GM21447 (cell line): ENCODE measurements around the gene GAPDHS.

Experiments
- ATAC-seq: cut with Tn5 transposase; IDR thresholded peaks from one replicate; pipeline ENCODE4 v1.9.1; 2021; ENCODE audit not compliant: unreplicated experiment

Gene GAPDHS

DNA sequence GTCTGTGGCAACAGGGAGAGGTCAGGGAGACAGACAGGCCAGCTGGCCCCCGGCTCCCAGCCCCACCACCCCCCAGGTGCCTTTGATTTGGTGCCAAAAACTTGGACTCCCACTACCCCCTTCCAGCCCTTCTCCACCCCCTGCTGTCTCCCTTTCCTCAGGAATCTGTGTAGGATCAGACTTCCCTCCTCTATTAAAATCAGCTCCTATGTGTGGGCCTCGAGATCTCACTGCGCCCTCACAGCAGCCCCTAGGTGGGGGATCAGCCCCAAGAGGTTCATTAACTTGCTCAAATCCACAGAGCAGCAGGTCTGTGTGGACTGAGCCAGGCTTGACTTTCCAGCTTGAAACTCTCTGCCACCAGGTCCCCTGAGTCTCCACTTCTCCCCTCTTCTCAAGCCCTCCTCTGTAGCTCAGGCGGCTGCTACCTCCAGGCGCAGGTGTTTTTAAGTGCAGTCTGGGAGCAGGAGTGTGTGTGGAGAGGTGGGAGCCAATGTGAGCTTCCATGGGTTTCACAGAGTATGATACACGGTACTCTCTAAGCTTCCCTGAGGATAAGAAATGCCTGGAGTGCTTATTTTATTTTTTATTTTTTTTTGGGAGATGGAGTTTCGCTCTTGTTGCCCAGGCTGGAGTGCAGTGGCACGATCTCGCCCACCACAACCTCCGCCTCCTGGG is 1.7 kb downstream of the GAPDHS start:
- no peak for ATAC-seq

GRCh38 chr19:35539314-35539713 is 6.1 kb downstream of the GAPDHS start:
- ATAC-seq = no peak

DNA sequence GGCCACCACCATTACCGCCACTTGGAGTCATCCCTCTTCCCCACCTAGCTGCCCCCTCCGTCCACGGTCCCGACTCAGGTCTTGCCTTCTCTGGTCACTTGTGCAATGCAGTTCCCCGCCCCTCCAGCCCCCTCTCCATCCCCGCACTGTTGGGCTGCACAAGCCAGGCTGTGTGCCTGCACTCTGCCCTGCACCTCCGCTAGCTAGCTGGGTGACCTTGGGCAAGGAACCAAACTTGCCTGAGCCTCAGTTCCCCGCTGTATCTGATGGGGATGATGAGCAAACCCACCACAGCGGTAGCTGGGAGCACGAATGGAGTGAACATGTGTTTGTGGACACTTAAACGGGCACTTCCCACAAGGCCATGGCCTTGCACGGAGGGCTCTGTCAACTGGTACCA is 6.6 kb downstream of the GAPDHS start:
- ATAC-seq = no peak

GRCh38 chr19:35540356-35540927 is 7.2 kb downstream of the GAPDHS start:
- ATAC-seq = no peak

DNA sequence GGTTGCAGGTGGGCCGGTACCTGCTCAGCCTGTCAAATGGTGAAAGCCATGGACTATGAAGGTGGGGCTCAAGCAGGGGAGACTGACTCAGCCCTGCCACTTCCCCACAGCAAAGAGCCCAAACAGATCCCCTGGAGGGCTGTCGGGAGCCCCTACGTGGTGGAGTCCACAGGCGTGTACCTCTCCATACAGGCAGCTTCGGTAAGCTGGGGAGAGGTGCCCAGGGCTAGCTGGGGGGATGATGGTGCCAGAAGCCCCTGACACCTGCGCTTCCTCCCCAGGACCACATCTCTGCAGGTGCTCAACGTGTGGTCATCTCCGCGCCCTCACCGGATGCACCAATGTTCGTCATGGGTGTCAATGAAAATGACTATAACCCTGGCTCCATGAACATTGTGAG is 9.0 kb downstream of the GAPDHS start:
- ATAC-seq = no peak

DNA sequence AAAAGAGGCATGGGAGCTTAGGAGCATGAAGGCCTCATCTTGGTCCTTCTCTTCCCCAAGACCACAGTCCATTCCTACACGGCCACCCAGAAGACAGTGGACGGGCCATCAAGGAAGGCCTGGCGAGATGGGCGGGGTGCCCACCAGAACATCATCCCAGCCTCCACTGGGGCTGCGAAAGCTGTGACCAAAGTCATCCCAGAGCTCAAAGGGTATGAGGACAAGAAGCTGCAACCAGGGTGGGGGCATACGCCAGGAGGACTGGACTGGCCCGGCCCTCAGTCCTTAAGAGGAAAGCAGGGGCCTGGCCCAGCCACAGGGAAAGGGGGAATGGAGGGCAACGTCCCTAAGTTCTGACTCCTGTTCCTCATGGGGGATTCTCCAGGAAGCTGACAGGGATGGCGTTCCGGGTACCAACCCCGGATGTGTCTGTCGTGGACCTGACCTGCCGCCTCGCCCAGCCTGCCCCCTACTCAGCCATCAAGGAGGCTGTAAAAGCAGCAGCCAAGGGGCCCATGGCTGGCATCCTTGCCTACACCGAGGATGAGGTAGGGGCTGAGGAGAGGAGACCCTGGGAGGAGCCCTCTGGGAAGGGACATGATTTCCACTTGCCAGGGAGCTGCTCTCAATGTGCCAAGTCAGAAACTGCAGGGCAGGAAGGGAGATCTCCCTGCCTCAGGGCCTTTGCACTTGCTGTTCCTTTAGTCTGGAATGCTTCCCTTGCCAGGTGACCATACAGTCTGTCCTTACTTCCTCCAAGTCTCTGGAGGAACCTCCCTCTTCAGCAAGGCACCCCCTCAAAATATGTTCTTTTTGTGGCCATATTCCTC is 10.2 kb downstream of the GAPDHS start:
- ATAC-seq = no peak

DNA sequence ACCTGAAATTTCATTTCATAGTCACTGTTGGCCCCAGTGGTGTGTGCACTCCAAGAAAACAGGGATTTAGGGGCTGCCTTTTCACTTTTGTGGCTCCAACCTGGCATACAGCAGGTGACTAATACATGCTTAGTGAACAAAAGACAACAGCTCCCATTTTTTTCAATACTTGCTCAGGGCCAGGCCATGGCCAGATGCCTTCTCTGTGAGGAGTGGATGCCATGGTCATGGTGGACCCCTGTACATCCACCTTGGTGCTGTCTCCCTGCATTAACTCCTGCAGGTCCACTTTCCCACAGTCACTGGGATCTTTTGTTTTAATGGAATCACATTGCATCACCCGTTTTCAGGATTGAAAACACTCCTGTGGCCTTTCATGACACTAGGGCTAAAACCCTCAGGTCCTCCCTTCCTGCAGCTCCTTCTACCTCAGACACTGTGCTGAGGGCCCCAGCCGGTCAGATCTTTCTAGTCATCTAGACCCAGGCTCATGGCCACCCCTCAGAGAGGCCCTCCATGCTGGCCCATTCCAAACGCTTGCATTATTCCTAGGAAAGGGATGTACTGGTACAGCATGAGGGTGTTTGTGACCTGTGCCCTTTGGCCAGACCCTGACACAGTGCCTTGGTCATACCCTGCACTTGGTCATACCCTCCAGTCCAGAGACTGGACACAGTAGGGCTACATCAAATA is 11.0 kb downstream of the GAPDHS start:
- no peak for ATAC-seq

- ATAC-seq = peak; percentile 66
These were observed 12.0 kb downstream of the GAPDHS start, which contains the start of gene TMEM147 for GRCh38 chr19:35545001-35545854. TSS of gene TMEM147 (plus strand) at chr19:35545626. CDS start at chr19:35545740, 114 bp downstream.

GRCh38 chr19:35545855-35546381 is 12.7 kb downstream of the GAPDHS start:
- ATAC-seq = peak; percentile 52

GRCh38 chr19:35546532-35546931 is 13.3 kb downstream of the GAPDHS start:
- ATAC-seq = no peak

DNA sequence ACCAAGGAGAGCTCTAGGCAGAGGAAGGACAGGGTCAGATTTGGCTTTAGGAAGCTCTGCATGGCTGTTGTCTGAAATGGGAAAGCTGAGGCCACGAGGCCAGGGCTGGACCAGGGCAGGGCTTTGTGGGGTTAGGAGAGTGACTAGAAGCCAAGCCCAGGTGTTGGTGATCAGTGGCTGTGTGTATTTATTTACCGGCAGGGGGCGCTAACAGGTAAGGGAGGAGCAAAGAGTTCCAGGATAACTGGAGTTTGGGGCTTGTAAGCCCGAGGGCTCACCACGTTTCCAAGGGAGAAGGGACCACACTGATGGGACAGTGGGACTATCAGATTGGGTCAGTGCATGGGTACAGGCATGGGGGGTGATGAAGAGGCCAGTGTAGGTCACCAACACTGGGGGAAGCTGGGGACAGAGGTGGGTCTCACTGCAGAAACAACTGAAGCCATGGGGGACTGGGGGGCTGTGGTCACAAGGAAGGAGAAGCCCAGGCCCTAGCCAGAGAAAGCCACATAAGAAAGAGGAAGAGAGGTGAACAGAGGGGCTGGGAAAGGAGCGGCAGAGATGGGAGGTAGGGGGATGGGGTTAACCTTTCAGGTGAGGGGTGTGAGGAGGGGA is 16.0 kb downstream of the GAPDHS start:
- ATAC-seq = no peak

DNA sequence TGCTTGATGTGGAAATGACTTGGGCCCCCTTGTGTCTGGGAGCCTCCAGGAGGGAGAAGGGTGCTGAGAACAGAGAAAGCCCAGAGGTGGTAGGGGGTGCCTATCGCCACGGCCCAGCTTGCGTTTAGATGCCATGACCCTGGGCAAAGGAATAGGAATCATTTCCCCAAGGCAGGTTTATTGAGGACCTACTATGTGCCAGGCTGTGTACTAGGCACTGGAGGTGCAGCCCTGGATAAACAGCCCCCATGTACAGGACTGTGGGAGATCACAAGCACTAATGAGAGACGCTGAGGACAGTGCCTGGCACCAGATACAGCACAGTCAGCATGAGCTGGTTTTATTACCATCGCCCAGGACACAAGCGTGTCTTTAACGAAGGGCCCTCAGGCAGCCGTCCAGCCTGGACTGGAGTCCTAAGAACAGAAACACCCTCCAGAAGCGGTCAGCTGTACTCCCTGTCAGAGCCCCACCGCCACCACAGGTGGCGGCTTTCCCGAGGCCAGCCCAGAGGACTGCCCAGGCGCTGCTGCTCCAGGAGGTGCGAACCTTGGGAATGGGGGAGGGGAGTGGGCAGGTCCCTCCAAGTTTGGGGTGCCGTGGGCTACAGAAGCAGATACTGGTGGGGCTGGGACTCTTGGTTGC is 16.7 kb downstream of the GAPDHS start:
- no peak for ATAC-seq

- no peak for ATAC-seq
These were observed 18.0 kb downstream of the GAPDHS start for GRCh38 chr19:35551091-35551810.

DNA sequence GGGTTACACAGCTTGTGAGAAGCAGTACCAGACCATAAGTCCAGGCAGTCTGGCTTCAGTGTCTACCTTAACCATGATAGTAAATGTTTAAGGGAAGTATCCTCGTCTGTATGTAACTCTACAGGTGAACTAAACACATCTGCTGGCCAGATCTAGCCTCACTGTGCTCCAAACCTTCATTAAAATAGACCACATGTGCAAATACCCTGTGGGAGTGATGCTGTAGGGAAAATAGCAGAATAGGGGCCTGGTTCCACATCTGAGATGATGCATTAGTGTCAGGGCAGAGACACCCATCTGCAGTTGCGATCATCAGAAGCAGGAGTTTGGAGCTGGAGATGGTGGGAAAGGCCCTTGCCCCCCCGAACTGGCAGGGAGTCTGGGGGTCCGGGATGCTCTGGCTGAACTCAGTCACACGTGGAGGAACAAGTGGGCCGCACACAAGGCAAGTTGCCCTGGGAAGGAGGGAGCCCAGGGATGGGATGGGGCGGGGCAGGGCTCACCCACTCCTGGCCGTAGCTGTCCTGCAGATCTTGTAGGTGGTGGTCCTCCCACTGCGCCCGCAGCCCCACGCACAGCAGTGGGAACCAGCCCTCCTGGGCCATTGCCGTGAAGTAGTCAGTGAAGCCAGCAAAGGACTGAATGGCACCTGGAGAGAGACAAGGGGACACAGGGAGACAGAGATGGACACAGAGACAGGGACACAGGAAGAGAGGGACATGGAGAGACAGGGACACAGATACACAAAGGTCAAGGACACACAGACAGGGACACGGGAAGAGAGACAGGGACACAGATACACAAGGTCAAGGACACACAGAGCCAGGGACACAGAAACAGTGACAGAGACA is 19.5 kb downstream of the GAPDHS start:
- ATAC-seq = no peak

DNA sequence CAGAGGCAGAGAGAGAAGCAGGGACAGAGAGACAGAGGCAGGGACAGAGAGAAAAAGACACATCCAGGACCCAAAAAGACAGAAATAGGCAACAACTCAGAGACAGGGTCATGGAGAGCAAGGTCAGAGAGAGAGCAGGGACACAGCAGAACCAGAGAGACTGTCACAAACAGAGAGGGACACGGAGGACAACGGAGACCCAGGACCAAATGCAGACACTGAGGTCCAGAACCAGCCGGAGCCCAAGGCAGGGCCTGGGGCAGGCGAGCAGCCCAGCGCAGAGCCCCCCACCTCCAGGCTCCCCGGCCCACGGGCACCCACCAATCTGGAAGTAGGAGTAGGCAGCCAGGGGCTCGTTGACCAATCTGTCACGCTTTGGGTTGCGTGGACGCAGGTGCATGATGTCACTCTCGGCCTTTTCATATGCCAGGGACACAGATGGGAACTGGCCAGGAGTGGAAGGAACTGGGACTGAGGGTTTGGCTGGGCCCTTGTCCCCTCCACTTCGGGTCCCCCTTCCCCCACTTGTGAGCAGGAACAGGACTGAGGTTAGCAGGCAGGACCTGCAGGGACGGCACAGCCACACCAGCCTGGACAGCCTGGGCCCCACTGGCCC is 20.2 kb downstream of the GAPDHS start:
- ATAC-seq = no peak

GRCh38 chr19:35554076-35554475 is 20.8 kb downstream of the GAPDHS start:
- no peak for ATAC-seq

GRCh38 chr19:35555301-35556005 is 22.2 kb downstream of the GAPDHS start:
- ATAC-seq = no peak
